ENCODE data around the gene NAALADL2.

- TF ChIP-seq ELK4 (CRISPR knock-in tag; IDR thresholded peaks at IDR 0.05; ENCODE audit: borderline replicate concordance) (no peak), ZKSCAN1 (IDR thresholded peaks at IDR 0.05; ENCODE audit: low read length) (no peak), CTCF (CRISPR knock-in tag; IDR thresholded peaks at IDR 0.05) (no peak), SMC3 (IDR thresholded peaks at IDR 0.05; ENCODE audit: low read length) (no peak), SRSF1 (optimal IDR thresholded peaks at IDR 0.05; ENCODE audit: low read depth, low read length) (no peak), ZNF20 (CRISPR knock-in tag; IDR thresholded peaks at IDR 0.05) (no peak), ZNF256 (CRISPR knock-in tag; conservative IDR thresholded peaks at IDR 0.05) (no peak), TCF7L2 (IDR thresholded peaks at IDR 0.05; ENCODE audit: low read depth, low read length) (no peak), TRIM24 (CRISPR knock-in tag; IDR thresholded peaks at IDR 0.05) (no peak), POLR2A (IDR thresholded peaks at IDR 0.05; ENCODE audit: insufficient read depth in 1 of 2, low read depth in 2 of 2, low read length in 2 of 2) (no peak)
Measured at GRCh38 chr3:175421902-175422301, 562.8 kb downstream of the NAALADL2 start.
